Hindlimb muscle (tissue), 1 donor: ENCODE measurements around the gene HOXD9. TPM values are rescaled to one million over a fixed set of nuclear protein-coding genes. Genes with fewer than 3 reads are reported as not detected.

Source experiments
- DNase-seq: peaks from one replicate; pipeline ENCODE4 v3.0.0-alpha.2; 2013
- polyA plus RNA-seq: library from polyadenylated mRNA; unstranded; fragments of 120-200 nt; gene quantifications from one replicate; pipeline ENCODE4 v1.2.1, GENCODE V29; 2013; ENCODE audit not compliant: insufficient read length

Gene HOXD9
- polyA plus RNA-seq, 1 donor: 10.5 TPM

DNA sequence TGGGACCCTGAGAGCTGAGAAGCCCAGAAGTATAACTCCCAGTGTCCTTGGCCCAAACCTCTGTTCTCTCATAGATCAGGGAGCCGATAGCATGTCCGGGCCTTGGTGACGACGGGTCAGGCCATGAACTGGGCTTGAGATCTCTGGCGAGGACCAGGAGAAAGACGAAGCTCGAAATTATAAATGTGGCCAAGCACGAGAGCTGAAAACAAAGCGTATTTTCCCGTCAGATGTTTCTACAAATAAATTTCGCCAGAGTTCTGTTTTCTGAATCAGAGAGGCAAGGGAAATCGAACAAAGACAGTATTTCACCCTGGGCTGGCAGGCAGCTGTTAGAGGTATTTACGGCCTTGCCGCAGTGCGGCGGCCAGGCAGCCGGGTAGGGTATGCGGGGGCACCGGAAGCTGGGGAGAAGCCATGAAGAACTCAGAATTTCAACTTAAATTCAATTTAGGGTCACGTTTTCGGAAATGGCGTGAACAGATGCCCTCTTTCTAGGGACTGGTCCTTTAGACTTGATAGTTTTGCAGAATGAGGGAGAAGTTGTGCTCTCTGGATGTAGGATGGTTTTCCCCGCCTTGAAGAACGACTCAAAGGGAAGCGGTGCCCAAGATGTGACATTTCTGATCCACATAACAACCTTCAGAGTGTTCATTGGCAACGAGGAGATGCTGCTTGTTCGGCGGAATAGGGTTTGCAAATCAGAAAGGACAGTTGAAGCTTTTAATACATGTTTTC, 16.6 kb downstream of the HOXD9 start:
- no peak for DNase-seq

DNA sequence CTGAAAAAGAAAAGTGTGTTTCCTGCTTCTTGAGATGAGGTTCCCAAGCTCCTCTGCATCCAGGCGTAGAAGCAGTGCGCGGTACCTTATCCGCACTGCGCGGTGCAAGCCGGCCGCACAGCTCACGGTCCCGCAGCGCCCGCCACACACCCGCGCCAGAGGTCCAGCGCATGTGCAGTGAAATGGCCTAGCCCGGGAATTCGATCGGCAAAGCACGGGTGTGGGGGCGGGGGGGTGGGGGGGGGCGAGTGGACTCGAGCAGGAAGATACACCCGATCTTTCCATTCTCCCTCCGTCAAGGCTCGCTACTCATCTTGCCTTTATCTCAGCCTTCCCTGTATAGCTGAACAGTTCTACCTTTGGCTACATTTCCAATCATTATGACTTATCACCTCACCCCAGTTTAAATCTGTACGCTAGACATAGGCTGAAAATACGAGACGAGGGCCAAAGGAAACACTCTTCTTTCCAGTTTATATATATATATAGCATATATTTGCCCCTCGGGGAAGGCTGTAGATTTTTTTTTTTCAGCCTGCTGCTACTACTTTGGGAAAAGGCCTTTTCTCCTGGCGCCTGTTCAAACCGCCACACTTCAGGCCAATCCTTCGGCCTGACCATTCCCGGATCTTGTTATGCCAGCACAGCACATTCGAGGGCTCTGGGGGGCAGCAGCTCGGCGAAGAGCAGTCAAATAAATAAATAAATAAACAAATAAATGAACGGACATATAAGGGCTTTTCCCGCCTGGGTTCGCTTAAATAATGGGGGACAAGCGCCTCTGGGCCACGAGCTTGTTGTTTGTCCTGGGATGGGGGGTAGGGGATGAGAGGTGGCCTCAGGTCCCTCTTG, 17.4 kb downstream of the HOXD9 start:
- DNase-seq: no peak

DNA sequence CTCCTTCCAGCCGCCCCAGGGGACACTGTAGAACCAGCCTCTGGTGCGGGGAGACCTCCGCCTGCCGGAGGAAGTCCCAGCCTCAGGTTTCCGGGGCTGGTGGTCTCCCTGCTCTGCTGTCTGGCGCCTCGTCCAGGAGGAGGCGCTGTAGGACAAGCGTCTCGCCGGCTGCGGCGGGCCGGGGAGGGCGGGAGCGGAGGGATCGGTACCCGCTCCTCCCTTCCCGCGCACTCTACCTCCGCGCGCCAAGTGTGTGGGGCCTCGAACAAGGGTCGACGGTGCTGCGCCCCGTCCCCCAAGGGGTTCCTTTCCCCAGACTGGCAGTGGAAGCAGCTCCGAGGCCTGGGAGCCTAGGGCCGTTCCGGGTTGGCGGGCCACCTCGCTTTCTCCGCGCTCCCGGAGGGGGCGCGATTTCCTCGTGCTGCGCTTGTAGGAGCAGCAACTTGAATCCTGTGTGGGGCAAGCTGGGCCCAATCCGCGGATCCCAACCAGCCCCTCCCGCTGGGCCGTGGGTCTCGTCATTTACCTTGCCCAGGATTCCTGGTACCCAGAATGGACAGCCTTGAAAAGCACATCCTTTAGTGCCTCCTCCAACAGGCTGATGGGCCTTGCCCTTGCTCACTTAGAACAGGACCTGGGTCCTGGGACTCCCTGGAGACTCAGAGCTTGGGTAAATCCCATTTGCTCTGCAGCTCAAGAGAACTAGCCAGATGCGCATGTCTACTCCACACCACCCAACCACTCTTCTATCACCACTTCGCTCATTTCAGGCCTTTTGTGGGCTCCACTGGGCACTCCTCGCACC, 18.2 kb downstream of the HOXD9 start:
- peak; percentile 93 for DNase-seq

DNA sequence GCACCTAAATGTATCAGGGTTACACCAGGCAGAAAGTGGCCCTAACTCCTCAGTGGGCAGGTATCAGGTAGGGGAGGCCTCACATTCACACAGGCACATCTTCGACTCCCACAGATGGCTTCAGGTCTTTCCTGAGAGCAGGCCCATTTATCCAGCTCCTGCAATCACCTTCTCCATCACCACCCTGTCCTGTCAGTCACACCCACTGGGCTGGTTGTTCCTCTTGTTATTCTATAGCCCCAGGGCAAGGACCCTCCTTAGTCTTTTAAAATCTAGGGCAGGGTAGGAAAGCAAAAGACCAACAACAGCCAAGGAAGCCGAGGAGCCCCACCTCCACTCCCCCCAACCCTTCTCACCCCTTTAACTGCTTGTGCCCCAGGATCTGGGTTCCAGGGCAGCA, 19.8 kb downstream of the HOXD9 start:
- no peak for DNase-seq

DNA sequence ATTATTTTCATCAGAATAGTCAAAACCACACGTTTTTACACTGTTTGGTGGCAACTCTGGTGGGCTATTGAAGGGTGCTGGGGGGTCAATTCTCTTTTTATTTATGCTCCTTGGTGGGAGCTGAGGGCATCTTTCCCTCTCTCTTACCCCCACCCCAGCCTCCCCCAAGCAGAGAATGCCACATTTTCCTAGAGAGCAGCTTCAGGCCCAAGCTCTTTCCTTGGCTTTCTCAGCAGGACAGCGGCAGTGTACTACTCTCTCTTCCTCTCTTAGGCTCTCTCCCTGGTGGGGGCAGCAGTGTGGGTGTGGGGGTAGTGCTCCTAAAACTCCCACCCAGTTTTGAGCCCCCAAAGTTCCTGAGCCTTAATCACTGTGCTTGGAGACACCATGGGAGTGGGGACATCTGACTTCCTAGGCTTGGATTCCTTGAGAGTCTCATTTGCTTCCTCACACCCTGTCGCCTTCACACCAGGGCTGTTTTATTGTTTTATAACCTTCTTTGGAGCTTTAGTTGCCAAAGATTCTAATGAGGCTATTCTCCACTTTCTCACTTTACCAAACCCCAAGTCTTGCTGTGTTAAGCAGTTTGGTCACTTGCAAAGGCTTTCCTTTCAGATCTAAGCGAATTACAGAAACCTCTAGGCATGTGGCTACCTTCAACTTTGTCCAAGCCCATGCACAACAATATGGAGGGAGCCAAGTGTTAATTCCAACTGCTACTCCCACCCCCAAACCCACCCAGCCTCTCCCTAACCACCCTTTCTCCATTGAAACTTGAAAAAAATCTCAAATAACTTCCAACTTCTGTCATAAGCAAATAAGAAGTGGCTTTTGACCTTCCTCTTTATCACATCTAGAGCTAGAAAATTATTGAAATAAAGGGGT, 22.8 kb downstream of the HOXD9 start:
- no peak for DNase-seq

DNA sequence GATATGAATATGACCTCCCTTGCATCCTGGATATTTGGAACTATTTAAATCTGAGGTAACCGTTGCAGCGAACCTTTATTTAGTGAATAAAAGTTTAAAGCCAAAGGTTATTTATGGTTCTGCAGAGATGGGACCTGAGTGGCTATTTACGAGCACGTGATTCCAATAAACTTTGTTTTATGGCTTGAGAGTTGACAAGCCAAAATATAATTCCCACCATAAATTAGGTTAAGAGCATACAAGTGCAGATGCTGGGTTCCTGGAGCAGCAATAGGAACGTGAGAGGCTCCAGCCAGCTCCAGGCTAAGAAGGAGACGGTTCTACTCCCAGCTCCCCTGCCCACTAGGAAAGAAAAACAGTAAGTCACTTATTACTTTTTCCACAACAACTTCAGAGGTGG, 23.6 kb downstream of the HOXD9 start:
- DNase-seq: no peak

DNA sequence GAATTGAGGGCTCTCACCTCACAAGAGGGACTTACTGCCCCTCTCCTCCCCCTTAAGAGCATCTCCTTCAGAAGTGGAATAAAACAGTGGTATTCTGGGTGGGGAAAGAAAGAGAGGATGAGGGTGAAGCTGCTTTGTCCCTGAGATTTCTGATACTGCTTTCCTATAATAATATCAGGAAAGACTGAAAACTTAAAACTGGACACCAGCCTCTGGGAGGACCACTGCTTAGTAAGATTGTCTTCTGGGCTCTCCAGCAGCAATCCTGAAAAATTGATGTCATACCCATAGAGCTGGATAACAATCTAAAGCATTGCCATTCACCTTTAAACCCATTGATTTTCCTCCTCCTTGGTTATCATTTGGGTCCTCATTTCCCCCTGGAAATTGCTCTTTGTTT, 24.1 kb downstream of the HOXD9 start:
- no peak for DNase-seq

DNA sequence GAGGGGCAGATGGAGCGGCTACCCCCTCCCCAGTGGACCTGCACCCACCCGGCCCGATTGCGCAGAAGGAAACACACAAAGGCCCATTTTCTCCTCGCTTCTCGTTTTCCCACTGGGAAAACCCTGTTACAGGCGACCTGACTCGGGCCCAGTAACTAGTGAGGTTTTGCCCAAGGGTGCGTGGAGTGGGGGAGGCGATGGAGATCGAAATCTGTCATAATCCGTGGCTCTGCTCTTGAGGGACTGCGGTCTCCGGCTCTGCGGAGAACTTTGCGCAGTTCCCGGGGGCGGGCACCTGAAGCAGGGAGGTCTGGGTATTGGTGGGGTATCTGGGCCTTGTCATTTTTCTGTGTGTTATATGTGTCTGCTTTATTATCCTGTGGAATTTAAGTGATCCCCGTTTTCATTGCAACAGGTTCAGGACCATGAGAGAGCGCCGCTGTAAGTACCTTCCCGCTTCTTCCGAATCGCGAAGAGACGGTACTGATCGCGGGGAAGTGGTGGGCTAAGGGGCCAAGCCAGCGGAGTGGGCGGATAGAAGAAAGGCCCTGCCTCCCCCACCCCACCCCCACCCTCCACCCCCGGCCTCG, 24.8 kb downstream of the HOXD9 start:
- DNase-seq: no peak

DNA sequence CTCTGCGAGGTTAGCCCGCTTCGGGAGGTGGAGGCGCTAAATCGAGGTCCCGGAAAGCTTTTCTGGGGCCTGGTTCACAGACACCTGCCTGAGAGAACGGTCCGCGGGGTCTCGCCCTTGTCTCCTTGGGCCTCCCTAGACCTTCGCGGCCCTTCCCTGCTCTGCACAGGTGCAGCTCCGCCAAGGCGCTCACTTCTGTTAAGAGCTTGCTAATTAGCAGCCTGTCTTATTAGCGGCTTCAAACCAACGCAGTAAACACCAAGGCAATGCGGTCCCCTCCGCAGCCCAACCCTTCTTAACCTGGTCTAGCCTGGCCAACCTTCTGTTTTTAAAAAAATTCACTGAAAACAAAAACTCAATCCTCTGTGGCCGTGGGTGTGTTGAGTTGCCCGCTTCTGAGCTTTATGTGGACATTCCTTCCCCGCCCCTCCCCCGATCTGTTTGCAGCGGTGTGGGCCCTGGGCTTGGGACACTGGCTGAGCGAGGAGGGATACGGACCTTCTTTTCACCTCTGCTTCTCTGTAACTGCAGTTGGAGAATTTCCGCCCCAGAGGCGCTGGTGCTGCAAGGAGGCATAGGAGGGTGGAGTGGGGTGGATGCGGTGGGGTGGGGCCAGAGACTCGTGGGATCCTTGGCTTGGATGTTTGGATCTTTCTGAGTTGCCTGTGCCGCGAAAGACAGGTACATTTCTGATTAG, 25.4 kb downstream of the HOXD9 start:
- no peak for DNase-seq

DNA sequence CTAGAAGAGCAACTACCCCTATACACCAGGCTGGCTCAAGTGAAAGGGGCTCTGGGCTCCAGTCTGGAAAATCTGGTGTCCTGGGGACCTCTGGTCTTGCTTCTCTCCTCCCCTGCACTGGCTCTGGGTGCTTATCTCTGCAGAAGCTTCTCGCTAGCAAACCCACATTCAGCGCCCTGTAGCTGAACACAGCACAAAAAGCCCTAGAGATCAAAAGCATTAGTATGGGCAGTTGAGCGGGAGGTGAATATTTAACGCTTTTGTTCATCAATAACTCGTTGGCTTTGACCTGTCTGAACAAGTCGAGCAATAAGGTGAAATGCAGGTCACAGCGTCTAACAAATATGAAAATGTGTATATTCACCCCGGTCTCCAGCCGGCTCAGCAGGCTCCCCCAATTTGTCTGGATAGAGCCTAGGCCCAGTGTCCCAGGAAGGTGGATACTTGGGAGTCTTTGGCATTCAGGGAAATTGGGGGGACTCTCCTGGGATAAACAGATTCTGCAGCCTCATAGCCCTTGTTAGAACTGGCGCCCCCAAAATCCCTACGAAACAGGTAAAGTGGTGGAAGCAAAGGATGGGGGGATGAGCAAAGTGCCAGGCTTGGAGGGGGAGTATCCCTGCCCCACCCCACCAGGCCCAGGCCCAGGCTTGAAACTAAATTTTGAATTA, 26.4 kb downstream of the HOXD9 start:
- no peak for DNase-seq

DNA sequence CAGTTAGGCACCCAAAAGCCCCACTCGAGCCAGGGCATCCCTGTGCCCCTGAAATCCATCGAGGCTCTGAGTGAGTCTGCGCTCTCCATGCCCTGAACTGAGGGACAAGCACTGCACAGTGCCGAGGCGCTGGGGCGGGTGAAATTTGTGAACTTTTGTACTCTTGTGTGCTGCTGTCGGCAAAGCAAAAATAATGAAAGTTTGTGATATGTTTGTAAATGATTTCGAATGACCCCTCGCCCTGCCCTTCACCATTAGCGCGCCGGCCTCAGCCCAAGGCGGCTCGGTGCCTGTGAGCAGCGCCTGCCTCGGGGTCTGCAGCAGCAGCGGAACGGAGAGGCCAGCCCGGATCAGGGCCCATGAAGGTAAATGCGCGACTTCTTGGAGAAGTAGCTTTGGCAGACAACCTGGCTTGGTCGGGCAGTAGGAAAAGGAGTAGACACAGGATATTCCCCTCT, 27.0 kb downstream of the HOXD9 start:
- no peak for DNase-seq

DNA sequence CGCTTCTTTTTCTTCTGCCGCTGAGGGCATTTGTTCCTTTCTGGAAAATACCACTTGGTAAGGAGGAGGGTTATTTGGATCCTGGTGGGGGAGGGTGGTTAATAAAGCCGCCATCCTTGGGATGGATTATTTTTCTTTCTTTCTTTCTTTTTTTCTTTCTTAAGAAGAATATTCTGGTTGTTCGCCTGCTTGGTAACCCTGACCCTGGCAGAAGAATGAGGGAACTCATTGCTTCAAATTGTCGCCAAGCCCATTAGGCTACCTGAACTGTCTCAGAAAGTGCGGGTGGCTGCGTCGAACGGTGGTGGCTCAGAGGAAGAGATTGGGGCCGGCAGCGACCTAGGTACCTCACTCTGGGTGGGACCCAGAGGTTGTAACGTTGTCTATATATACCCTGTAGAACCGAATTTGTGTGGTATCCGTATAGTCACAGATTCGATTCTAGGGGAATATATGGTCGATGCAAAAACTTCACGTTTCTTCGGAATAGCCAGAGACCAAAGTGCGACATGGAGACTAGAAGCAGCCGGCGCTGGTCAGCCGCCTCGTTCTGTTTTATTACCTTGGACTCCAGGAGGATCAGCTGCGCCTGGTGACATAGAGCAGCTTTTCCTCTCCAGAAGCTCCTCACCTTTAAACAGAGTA, 27.5 kb downstream of the HOXD9 start:
- DNase-seq: no peak

DNA sequence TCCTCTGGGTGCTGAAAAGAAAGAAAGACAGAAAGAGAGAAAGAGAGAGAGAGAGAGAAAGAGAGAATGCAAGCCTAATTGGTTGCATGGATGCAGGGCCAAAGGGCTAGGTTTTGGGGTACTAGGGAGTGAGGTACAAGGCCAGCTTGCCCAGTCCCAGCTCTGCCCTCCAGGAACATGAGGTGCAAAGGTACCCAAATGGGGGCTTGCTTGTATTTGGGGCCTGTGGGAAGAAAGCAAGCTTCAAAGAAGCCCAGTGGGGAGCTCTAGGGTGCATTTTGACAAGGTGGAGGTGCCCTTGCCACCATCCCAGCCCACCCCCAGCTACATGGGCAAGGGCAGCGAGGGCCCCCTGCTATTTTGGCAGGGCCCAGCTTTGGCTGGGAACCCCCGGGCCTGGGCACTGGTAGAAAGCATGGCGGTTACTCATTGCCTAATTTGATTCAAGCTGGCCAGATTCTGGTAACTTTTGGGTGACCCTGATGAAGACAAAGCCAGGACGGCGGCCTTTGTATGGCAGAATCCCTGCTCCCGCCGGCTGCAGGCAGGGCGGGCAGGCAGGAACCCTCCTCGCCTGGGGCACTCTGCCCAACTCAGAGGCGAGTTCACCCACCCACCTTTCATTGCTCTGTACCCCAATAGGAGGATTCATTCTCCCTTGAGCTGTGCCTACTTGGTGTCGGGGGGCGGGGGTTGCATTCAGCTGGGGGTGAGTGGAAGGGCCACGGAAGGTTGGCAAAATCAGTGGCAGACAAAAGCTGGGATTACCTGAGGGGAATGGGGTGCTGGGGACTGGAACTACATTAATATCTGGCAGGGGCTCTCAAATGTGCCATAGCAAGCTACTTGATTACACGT, 28.3 kb downstream of the HOXD9 start:
- DNase-seq: no peak

DNA sequence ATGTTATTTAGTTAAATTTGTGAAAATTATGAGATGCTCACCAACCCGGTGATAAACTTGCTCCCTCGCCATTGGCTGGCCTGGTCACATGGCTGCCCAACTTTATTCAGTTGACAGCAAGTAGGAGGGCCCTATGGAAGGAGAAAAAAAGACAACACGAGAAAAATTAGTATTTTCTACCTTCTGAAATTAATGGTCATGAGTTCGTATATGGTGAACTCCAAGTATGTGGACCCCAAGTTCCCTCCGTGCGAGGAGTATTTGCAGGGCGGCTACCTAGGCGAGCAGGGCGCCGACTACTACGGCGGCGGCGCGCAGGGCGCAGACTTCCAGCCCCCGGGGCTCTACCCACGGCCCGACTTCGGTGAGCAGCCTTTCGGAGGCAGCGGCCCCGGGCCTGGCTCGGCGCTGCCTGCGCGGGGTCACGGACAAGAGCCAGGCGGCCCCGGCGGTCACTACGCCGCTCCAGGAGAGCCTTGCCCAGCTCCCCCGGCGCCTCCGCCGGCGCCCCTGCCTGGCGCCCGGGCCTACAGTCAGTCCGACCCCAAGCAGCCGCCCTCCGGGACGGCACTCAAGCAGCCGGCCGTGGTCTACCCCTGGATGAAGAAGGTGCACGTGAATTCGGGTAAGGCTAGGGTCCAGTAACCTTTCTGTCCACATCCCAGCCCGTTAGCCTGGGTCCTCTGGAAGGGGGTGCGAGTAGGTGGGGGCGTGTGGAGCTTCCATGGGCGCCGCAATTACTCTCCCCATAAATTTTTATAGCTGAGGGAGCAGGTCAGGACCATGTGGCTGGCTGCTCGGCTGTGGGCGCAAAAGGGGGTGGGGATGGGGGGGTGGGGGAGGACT, 29.1 kb downstream of the HOXD9 start, which contains the start of gene HOXD4:
Gene HOXD4 (plus strand): TSS at position 109 of the 846 bp plus-strand sequence. CDS start 84 bp downstream, at position 193.
- DNase-seq: no peak

DNA sequence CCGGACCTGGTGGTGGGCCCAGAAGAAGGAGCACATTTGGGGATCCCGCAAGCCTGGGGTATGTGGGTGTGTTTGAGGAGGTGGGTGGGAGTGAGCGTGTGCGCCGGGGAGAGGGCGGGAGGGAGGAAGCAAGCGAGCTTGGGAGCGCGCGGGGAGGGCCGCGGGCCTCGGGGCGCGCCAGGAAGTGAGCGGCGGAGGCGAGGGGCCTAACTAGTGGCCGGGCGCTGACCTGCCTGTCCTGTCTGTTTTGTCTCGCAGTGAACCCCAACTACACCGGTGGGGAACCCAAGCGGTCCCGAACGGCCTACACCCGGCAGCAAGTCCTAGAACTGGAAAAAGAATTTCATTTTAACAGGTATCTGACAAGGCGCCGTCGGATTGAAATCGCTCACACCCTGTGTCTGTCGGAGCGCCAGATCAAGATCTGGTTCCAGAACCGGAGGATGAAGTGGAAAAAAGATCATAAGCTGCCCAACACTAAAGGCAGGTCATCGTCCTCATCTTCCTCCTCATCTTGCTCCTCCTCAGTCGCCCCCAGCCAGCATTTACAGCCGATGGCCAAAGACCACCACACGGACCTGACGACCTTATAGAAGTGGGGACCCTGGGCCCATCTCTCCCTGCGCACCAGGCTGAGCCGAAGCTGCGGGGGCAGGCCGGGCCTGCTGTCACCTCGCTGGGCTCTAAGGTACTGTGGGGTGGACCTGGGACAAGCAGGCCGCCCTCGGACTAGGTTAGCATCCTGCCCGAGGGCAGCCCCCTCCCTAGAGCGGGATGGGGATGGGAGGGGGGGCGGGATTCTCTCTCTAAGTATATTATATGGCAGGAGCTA, 30.0 kb downstream of the HOXD9 start:
- DNase-seq: no peak

DNA sequence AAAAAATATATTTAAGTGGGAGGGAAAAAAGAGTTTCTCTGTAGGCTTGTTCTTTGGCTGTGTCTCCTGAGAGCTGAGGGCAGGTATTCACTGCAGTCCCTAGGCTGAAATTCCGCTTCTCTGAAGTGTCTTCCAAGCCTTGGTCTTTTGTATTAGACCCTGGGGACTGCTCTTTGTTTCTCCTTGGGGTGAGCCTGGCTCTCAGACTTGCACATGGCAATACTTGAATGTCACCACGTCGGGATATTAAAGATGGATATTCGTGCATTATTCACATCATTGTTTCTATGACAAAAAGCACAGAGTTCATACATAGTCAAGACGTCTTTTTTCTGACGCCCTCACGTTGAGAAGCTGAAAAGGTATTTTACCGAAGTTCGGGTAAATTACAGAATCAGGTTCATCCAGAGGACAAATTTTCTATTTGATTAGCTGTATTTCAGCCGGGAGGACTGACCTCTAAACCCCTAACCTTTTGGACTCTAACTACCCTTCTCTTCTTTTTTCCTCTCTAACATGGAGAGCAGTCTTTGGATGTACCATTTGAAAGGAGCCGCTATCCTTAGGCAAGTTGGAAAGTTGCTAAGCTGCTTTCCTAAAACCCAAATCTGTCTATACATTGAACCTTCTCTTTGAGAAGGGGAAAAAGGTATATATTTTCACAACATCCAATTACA, 32.2 kb downstream of the HOXD9 start:
- DNase-seq: no peak
